ENCODE data around the gene CPNE2.

The CPNE2 gene

DNA sequence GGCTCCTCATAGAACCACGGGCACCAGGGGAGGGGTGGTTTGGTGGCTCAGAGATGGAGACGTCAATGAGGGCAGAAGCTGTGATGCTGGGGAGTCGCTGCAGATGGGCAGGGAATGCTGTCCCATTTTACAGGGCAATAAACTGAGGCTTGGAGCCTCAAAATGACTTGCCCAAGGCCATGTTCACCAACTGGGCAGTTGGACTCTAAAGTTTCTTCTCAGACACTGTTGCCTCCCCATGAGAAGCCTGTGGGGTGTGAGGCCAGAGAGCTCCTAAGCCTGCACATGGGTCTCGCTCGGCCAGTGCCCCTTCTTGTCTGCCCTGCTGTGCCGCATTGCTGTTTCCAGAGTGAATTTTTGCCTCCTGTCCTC is 38.6 kb downstream of the CPNE2 start:
- no peak for TF ChIP-seq POLR2A (IDR thresholded peaks at IDR 0.05; ENCODE audit: low read depth, low read length)
- FAIRE-seq = no peak
- no peak for DNase-seq (ENCODE audit: insufficient read length, low spot score)

DNA sequence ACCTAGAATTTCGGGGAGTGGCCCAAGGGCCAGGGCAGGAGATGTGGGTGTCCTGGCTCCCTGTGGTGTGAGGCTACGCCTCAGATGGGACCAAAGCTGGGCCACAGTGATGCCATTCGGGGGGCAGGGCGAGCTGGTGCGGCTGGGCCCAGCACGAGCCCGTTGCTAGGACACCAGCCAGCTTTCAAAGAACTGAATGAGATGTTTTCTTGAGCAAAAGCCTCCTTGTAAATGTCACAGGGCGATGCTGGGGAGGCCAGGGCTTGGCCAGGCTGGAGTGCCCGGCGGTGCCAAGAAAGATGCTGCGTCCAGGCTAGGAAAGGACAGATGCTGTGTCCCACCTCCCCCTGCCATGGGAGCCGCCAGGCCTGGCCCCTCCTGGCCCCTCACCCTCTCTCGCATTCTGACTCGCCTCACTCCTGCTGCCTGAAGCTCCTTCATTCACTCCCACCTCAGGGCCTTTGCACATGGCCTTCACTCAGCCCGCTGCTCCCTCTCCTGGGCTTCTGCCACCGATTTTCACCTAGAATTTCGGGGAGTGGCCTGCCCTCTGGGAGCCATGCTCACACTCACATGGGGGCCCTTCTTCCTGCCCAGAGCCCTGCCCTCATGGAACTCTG is 39.1 kb downstream of the CPNE2 start:
- FAIRE-seq = no peak
- DNase-seq (ENCODE audit: insufficient read length, low spot score) = no peak
- TF ChIP-seq POLR2A (IDR thresholded peaks at IDR 0.05; ENCODE audit: low read depth, low read length) = no peak

DNA sequence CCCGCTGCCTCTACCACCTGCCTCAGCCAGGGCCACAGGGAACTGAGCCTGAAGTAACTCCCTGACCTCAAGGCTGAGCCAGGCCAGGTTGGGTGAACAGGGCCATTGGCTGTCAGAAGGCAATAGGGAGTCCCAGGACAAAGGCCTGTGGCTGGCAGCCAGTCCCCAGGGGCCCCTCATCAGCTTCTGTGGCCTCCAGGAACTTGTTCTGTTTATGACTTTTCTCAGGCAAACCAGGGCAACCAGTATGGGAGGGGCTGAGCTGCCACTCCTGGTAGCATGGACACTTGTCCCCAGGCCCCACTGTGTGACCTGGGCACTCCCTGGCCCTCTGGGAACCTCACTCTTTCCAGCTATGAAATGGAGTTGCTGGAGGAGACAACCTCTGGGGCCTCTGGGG is 40.1 kb downstream of the CPNE2 start:
- no peak for TF ChIP-seq POLR2A (IDR thresholded peaks at IDR 0.05; ENCODE audit: low read depth, low read length)
- DNase-seq (ENCODE audit: insufficient read length, low spot score) (no peak), FAIRE-seq (no peak)

DNA sequence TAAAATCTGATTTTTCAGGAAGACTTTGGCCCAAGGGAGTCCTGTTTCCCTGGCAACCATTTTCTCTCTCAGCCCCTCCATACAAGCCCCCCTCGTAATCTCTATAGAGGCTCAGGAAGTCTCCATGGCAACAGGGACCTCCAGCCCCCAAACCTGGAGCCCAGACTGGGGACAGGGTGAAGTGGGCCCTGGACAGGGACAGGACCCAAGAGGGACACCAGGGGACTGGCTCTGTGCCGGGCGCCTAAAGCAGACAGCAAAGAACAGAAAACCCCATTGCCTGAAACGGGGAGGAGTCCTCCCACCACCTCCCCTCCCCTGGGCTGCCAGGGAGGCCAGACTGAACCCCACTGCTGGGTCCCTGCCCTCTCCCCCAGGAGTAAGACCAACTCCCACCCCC is 40.6 kb downstream of the CPNE2 start:
- no peak for DNase-seq (ENCODE audit: insufficient read length, low spot score)
- TF ChIP-seq POLR2A (IDR thresholded peaks at IDR 0.05; ENCODE audit: low read depth, low read length) = no peak
- FAIRE-seq = no peak

DNA sequence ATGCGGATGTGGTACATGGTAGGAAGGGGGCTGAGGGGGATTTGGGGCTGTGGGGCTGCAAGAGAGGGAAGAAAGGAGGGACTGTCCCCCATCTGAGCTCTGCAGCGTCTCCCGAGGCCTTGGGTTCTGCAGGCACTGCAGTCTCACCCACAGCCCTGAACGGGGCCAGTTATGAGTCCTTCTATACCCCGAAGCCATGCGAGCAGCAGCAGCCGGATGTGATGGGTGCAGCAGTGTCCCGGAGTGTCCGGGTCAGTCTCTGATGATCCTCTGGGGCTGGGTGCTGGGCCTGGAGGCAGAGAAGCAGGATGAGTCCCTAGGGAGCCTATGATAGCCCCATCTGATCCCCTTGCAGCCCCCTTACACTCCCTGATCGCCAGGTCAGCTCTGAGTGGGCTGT is 41.5 kb downstream of the CPNE2 start:
- DNase-seq (ENCODE audit: insufficient read length, low spot score) (no peak), FAIRE-seq (no peak)
- TF ChIP-seq POLR2A (IDR thresholded peaks at IDR 0.05; ENCODE audit: low read depth, low read length) = no peak

DNA sequence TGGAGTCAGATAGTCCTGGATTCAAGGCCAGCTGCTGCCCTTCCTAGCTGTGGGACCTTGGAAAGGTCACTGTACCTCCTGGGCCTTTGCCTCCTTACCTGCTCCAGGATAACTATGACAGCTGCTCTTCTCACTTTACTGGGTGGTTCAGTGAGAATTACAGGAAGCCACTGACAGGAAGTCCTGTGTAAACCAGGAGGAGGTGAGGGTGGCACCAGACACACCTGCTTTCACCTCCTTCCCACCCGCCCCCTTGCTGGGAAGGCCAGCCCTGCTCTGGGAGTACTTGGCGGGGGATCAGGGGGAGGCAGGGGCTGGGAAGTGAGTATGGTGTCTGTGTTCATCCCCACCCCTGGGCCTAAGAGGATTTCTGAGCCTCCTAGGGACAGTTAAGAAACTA is 42.6 kb downstream of the CPNE2 start:
- FAIRE-seq = no peak
- no peak for TF ChIP-seq POLR2A (IDR thresholded peaks at IDR 0.05; ENCODE audit: low read depth, low read length)

DNA sequence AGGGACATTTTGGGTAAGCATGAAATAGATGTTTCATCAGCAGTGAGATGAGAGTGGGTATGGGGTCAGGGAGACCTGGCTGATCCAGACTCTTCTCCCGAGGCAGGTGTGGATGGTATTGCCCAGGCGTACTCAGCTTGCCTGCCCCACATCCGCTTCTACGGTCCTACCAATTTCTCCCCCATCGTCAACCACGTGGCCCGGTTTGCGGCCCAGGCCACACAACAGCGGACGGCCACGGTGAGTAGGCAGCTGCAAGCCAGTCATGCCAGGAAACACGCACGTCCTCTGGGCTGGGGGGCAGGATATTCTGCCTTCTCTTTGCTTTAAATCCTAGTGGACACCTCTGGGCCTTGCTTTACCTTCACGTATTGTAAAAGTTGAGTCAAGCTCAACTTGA is 44.7 kb downstream of the CPNE2 start:
- DNase-seq (ENCODE audit: insufficient read length, low spot score) (no peak), FAIRE-seq (no peak)
- no peak for TF ChIP-seq POLR2A (IDR thresholded peaks at IDR 0.05; ENCODE audit: low read depth, low read length)

More for the DNA sequence above, 42.6 kb downstream of the CPNE2 start:
- no peak for DNase-seq (ENCODE audit: insufficient read length, low spot score)

DNA sequence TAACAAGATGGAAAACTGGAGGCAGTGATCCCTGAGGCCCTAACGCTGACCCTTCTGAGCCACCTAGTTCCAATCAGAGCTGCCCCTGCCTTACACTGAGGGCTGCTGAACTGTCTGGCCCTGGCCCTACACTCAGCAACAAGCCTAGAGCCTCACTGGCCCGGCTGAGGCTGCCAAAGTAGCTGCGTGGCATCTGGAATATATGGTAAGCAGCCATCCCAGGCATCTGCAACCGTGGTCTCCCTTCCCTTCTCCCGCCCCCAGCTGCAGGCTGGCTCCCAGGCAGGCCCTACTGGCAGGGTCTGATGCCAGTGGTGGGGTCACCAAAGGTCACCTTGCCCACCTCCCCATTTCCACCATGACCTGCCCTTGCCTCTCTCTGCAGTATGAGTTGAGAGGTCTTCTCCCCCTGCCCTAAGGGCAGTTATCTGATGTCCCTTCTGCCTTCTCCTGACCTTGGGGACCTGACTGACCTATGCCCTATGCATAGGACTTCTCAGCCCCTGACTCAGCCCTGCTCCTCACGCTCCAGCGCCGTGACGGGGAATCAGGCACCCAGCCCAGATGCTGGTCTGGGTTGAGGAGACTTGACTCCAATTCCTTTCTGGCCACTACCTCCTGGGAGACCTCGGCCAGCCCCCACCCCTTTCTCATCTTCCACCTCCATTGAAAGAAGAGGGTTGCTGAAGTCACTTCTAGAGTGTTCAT is 45.3 kb downstream of the CPNE2 start:
- DNase-seq (ENCODE audit: insufficient read length, low spot score) (no peak), FAIRE-seq (no peak)
- TF ChIP-seq POLR2A (IDR thresholded peaks at IDR 0.05; ENCODE audit: low read depth, low read length) = no peak

DNA sequence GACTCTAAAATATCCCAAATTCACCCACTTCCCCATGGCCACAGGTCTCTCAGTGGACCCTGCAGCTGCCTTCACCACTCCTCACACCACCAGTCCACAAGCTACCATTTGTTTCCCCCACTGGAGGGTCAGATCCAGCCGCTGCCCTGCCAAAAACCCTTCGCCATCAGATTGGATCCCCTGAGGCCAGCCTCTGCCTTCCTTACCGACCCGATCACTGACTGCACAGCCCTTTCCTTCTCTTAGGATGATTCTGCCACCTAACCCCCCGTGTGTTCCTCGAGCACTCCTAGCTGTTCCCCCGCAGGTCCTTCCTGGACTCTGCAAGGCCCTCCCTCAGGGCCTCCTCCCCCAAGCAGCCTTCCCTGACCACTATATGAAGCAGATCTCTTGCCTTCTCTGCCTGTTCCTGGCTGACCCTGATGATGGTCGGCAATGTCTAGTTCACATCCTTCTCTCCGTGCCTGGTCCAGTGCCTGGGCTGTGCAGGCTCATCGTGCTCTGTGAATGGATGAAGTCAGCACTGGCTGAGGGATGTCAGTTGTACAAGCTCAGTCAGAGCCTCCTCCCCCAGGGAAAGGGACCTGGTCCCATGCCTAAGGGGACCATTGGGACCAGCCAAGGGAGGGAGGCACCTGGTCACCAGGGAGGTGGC is 46.0 kb downstream of the CPNE2 start:
- FAIRE-seq = no peak
- DNase-seq (ENCODE audit: insufficient read length, low spot score) = no peak
- no peak for TF ChIP-seq POLR2A (IDR thresholded peaks at IDR 0.05; ENCODE audit: low read depth, low read length)

DNA sequence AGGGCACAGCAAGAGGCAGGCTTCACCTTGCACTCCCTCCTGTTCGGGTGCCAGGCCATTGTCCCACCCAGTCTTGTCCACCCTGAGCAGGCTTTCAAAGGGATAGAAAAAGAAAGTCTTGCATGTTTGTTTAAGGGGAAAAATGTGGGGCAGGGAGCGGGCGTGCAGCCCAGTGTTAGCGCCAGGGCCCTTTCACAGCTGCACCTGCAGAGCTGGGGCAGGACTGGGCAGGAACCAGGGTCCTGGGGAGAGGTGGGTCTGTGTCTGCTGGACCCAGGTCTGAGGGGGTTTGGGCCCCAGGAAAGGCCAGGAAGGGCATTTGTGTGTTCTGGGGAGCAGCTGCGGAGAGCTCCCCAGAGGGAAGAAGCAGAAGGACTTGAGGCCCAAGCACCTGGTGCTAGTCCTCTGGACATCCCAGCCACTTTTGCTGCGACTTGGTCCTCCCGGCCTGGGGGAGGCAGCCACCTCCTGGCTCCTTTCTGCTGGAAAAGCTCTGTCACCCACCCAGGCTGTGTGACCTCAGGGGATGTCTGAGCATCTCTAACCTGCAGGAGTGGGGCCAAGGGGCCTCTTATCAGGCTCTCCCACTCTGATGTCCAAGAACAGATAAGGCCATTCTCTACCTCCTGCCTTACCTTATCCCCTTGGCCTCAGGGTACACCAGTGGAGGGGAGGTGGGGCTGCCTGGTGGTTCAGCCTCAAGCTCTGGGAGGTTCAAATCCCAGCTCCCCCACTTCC is 48.7 kb downstream of the CPNE2 start:
- DNase-seq (ENCODE audit: insufficient read length, low spot score) = no peak
- TF ChIP-seq POLR2A (IDR thresholded peaks at IDR 0.05; ENCODE audit: low read depth, low read length) = no peak
- no peak for FAIRE-seq

DNA sequence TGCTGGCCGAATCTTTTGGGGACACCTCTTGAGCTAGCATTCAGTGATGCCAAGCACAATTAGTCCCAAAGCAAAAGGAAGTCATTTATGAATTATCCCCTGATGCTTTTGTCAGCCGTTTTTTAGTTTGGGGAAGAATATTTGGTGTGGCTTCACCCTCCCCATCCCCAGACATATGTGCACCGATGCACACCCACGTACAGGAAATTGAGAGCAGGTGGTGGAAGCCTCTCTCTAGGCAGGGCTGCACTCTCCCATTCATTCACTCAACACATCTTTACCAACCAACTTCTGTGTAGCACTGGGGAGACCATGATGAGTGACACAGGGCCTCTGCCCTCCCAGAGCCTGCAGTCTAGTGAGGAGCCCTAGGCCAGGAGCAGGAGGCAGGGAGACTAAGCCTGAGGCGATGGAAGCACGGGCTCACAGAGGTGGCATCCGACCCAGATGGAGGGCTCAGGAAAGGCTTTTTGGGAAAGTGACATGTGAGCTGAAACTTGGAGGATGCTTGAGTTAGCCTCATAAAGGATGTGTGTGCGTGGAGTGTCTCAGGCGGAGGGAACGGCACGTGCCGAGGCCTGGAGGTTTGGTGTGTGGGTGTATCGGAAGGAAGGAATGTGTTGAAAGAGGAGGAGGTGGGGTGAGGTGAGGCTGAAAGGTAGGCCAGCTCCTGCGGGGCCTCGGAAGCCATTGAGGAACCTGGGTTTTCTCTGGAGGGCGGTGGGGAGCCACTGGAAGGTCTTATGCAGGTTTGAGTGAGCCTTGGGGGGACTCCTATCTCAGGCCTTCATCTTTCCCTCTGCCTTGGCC is 49.6 kb downstream of the CPNE2 start:
- no peak for FAIRE-seq
- no peak for TF ChIP-seq POLR2A (IDR thresholded peaks at IDR 0.05; ENCODE audit: low read depth, low read length)
- DNase-seq (ENCODE audit: insufficient read length, low spot score) = no peak

DNA sequence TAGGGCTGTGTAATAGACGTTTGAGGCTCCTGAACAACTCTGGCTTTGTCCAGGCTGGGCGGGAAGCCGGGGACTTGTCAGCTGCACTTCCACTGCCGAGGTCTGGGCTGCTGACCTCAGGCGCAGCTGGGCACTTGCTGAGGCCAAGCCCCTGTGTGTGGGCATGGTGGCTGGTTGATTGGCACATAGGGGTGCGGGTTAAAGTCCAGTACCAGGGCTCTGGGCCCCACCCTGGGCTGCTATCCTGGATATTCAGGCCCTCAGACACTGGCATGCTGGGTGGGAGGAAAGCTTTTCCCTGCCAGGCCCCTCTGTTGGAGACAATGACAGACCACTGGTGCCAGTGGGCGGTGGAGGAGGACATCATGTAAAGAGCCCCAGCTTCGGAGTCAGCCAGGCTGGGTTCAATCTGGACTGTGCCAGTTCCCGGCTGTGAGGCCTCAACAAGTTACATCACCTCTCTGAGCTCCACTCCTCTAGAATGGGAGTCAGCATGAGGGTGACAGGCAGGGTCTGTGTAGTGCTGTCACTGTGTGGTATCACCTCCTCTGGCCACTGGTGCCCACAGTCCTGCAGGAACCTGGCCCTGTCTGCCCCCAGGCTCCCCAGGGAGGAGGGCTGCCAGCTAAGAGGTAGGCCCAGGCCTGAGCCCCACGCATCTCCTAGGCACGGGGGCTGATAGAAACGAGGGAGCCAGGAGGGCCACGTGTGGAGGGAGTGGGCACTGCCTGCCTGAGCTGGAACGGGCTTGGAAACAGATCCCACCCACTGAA is 51.0 kb downstream of the CPNE2 start:
- no peak for TF ChIP-seq POLR2A (IDR thresholded peaks at IDR 0.05; ENCODE audit: low read depth, low read length)
- FAIRE-seq = no peak
- no peak for DNase-seq (ENCODE audit: insufficient read length, low spot score)

DNA sequence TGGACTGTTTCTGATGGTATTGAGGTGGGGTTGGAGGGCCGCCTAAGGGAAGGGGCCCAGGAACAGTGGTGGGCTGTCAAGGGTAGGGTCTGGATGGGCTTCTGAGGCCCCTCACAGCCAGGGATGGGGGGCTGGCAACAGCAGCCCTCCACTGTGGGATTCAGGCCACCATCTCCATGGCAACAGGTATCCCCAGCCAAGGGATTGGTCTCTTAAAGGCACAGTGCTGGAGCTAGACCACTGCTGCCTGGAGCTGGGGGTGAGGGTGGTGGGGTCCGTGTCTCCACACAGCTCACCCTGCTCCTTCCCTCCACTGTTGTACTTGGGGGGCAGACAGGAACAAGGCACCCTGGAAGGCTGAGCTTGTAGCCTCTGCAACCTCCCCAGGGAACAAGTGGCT is 51.6 kb downstream of the CPNE2 start:
- DNase-seq (ENCODE audit: insufficient read length, low spot score) = no peak
- FAIRE-seq = no peak

More for the DNA sequence above, 51.6 kb downstream of the CPNE2 start:
- no peak for TF ChIP-seq POLR2A (IDR thresholded peaks at IDR 0.05; ENCODE audit: low read depth, low read length)

Measured in H54 (cell line).